ENCODE results near the gene EML4. TPM values are rescaled to one million over a fixed set of nuclear protein-coding genes. Genes with fewer than 3 reads are reported as not detected.
A peak's percentile ranks its signal among the peaks of the same experiment; 100 is the strongest.

The EML4 gene
- polyA plus RNA-seq, 1 experiment, result 19.1 TPM

- no peak for DNase-seq (ENCODE audit: low read depth)
- Histone ChIP-seq H3K36me3 (ENCODE audit: control insufficient read depth, insufficient read depth, low read length) (no peaks in the 10 kb centered on the region), H3K4me3 (ENCODE audit: low read depth, low read length) (no peak overlapping the region), H3K27me3 (ENCODE audit: control insufficient read depth, insufficient read depth, low read length) (no peaks in the 10 kb centered on the region)
- POLR2A ChIA-PET, result no interaction called here
- CTCF ChIA-PET, result no interaction called here
- TF ChIP-seq CTCF (IDR thresholded peaks at IDR 0.05; ENCODE audit: insufficient read depth, low read depth, low read length), result no peak
Observed at GRCh38 chr2:42232024-42232423, 62.9 kb downstream of the EML4 start.

GRCh38 chr2:42233976-42234441 is 64.9 kb downstream of the EML4 start:
- TF ChIP-seq CTCF (IDR thresholded peaks at IDR 0.05; ENCODE audit: insufficient read depth, low read depth, low read length), result no peak
- Histone ChIP-seq H3K27me3 (ENCODE audit: control insufficient read depth, insufficient read depth, low read length) (no peaks in the 10 kb centered on the region), H3K36me3 (ENCODE audit: control insufficient read depth, insufficient read depth, low read length) (no peaks in the 10 kb centered on the region), H3K4me3 (ENCODE audit: low read depth, low read length) (no peak overlapping the region)
- CTCF ChIA-PET, result interaction anchor here (1.4 kb wide), 2 partner anchors 11 to 17 kb away, joined by 4 read pairs; no protein-coding TSS in a partner anchor
- POLR2A ChIA-PET, result no interaction called here
- peak; percentile 11 for DNase-seq (ENCODE audit: low read depth)

GRCh38 chr2:42236911-42237310 is 67.8 kb downstream of the EML4 start:
- Histone ChIP-seq H3K27me3 (ENCODE audit: control insufficient read depth, insufficient read depth, low read length) (no peaks in the 10 kb centered on the region), H3K36me3 (ENCODE audit: control insufficient read depth, insufficient read depth, low read length) (no peaks in the 10 kb centered on the region), H3K4me3 (ENCODE audit: low read depth, low read length) (no peak overlapping the region)
- no peak for TF ChIP-seq CTCF (IDR thresholded peaks at IDR 0.05; ENCODE audit: insufficient read depth, low read depth, low read length)
- ChIA-PET POLR2A (no interaction called here), CTCF (interaction anchor here (0.5 kb wide), 1 partner anchor 13 kb away, joined by 3 read pairs; no protein-coding TSS in a partner anchor)
- DNase-seq (ENCODE audit: low read depth), result no peak

GRCh38 chr2:42238644-42239288 is 69.6 kb downstream of the EML4 start:
- H3K27me3 ChIP-seq (ENCODE audit: control insufficient read depth, insufficient read depth, low read length), result no peaks in the 10 kb centered on the region
- H3K36me3 ChIP-seq (ENCODE audit: control insufficient read depth, insufficient read depth, low read length), result no peaks in the 10 kb centered on the region
- no peak overlapping the region for H3K4me3 ChIP-seq (ENCODE audit: low read depth, low read length)
- CTCF ChIA-PET, result interaction anchor here (0.6 to 1.4 kb wide), 4 partner anchors 8 to 143 kb away, joined by 3 to 6 read pairs (median 5); no protein-coding TSS in a partner anchor
- peak; percentile 28; the same call in 1 of the 2 replicates for TF ChIP-seq CTCF (IDR thresholded peaks at IDR 0.05; ENCODE audit: insufficient read depth, low read depth, low read length)
- POLR2A ChIA-PET, result no interaction called here
- DNase-seq (ENCODE audit: low read depth), result no peak

- CTCF ChIA-PET, result interaction anchor here (0.6 to 0.9 kb wide), 2 partner anchors 67 to 144 kb away, joined by 3 to 6 read pairs; no protein-coding TSS in a partner anchor
Observed at GRCh38 chr2:42239289-42239661, 70.1 kb downstream of the EML4 start.

More at GRCh38 chr2:42239289-42239661, 70.1 kb downstream of the EML4 start:
- no peak for TF ChIP-seq CTCF (IDR thresholded peaks at IDR 0.05; ENCODE audit: insufficient read depth, low read depth, low read length)
- Histone ChIP-seq H3K27me3 (ENCODE audit: control insufficient read depth, insufficient read depth, low read length) (no peaks in the 10 kb centered on the region), H3K36me3 (ENCODE audit: control insufficient read depth, insufficient read depth, low read length) (no peaks in the 10 kb centered on the region), H3K4me3 (ENCODE audit: low read depth, low read length) (no peak overlapping the region)
- POLR2A ChIA-PET, result no interaction called here
- DNase-seq (ENCODE audit: low read depth), result no peak

Data from BJ (cell line).